Lung (tissue), 12 donors: ENCODE results near the gene FNDC5. TPM values are rescaled to one million over a fixed set of nuclear protein-coding genes. Genes with fewer than 3 reads are reported as not detected.

Experiments used
- ATAC-seq: fragments of 200-7000 bp; cut with Tn5 transposase; one replicate; pipeline ENCODE4 v1.9.1; 2020; ENCODE audit warnings: moderate number of reproducible peaks; ENCODE audit not compliant: insufficient read depth, low FRiP score
- DNase-seq, 3 donors: peaks; one replicate each; pipeline ENCODE4 v3.0.0-alpha.2; 2013 to 2017
- H3K27ac ChIP-seq, 2 donors: one replicate each; pipeline ENCODE4 v1.5.1; 2013; ENCODE audit warnings: mild to moderate bottlenecking in 2 of 2, moderate library complexity in 2 of 2, control low read depth in 1 of 2, inconsistent platforms in 1 of 2, low read depth in 1 of 2, low read length in 1 of 2
- H3K27me3 ChIP-seq, 3 donors: one replicate each; pipeline ENCODE4 v1.5.1; 2013; ENCODE audit warnings: low read length in 2 of 3; ENCODE audit not compliant: control insufficient read depth in 3 of 3, insufficient read depth in 3 of 3
- H3K36me3 ChIP-seq, 4 donors: one replicate each; pipeline ENCODE4 v1.5.1; 2013; ENCODE audit warnings: low read length in 4 of 4, mild to moderate bottlenecking in 1 of 4, moderate library complexity in 1 of 4; ENCODE audit not compliant: control insufficient read depth in 4 of 4, insufficient read depth in 4 of 4
- H3K4me1 ChIP-seq, 5 donors: one replicate each; pipeline ENCODE4 v1.5.1; 2013; ENCODE audit warnings: low read length in 5 of 5, mild to moderate bottlenecking in 2 of 5, moderate library complexity in 1 of 5; ENCODE audit not compliant: control insufficient read depth in 5 of 5, insufficient read depth in 5 of 5
- H3K4me3 ChIP-seq: one replicate; pipeline ENCODE4 v1.5.1; 2013; ENCODE audit warnings: mild to moderate bottlenecking, control low read depth, moderate library complexity
- H3K9ac ChIP-seq, 2 donors: one replicate each; pipeline ENCODE4 v1.5.1; 2013; ENCODE audit warnings: low read length in 2 of 2, control low read depth in 1 of 2; ENCODE audit not compliant: insufficient read depth in 1 of 2
- H3K9me3 ChIP-seq, 4 donors: one replicate each; pipeline ENCODE4 v1.5.1; 2013; ENCODE audit warnings: low read length in 3 of 4, mild to moderate bottlenecking in 1 of 4, moderate library complexity in 1 of 4; ENCODE audit not compliant: control insufficient read depth in 4 of 4, insufficient read depth in 3 of 4
- CTCF ChIP-seq: IDR thresholded peaks from 2 replicates; pipeline ENCODE4 v1.5.1; 2012; ENCODE audit warnings: mild to moderate bottlenecking; ENCODE audit errors: control extremely low read depth, extremely low read depth
- WGBS, 2 donors: extraction: QIAGEN DNeasy Blood & Tissue Kit; methylation state at CpG; one replicate each; pipeline ENCODE4 v1.1.7; 2013; 5-methylcytosine and 5-hydroxymethylcytosine counted together
- polyA plus RNA-seq, 2 donors: library from polyadenylated mRNA; stranded (reverse); fragments of 200-250 nt; gene quantifications; one replicate each; pipeline ENCODE4 v1.2.1, GENCODE V29; 2013
- total RNA-seq, 2 donors: library from RNA; depleted of rRNA in 1 of 2; stranded (reverse); fragments of >200 nt in 1 of 2; gene quantifications; one replicate each; pipeline ENCODE4 v1.2.1, GENCODE V29; 2014 to 2021
- donor health status: control.
- donor health status: control.
- donor health status: Bipolar disorder and iron deficiency.
- donor health status: healthy.
- donor health status: DM: yes; HTN: yes; CAD: no.

FNDC5 gene
- total and polyA plus RNA-seq, 4 donors, result 0.10 to 5.3 (median 0.25) TPM

- Histone ChIP-seq H3K9ac (no peak overlapping the region), H3K4me3 (no peak overlapping the region), H3K4me1 (peaks cover 0 to 12% (median 3%) of the 10 kb centered on the region in 5 donors), H3K36me3 (no peaks in the 10 kb centered on the region), H3K27me3 (peaks cover 6 to 26% (median 25%) of the 10 kb centered on the region in 3 donors), H3K9me3 (peaks cover 0 to 6% (median 0%) of the 10 kb centered on the region in 4 donors), H3K27ac (no peak overlapping the region)
- TF ChIP-seq CTCF, result no peak
- 85 to 88% methylated on average over 3 of the region's 3 CpGs for WGBS, 2 donors
- ATAC-seq (no peak), DNase-seq (no peak)
Observed at GRCh38 chr1:32889731-32890278, 19.1 kb upstream of the FNDC5 start.

DNA sequence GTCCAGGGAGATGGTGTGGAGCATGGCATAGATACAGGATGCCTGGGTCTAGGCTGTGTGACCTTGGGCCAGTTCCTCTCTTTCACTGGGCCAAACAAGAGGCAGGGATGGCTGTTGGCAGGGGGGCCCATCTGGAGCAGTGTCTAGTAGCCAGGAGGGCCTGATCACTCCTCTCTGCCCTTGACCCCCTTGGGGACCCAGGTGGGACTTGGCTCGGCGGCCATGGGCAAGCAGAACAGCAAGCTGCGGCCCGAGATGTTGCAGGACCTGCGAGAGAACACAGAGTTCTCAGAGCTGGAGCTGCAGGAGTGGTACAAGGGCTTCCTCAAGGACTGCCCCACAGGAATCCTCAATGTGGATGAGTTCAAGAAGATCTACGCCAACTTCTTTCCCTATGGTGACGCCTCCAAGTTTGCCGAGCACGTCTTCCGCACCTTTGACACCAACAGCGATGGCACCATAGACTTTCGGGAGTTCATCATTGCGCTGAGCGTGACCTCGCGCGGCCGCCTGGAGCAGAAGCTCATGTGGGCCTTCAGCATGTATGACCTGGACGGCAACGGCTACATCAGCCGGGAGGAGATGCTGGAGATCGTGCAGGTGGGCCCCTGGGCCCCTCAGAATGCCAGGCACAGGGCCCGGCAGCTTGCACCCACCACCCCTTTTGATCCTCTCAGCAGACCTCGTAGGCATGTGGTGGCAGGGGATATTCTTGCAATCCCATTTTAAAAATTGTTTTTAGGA lies 18.1 kb upstream of the FNDC5 start:
- Histone ChIP-seq H3K36me3 (no peaks in the 10 kb centered on the region), H3K27me3 (peaks cover 3 to 32% (median 26%) of the 10 kb centered on the region in 3 donors), H3K9ac (no peak overlapping the region), H3K4me1 (peaks cover 0 to 8% (median 3%) of the 10 kb centered on the region in 5 donors), H3K27ac (no peak overlapping the region), H3K9me3 (peaks cover 0 to 6% (median 0%) of the 10 kb centered on the region in 4 donors), H3K4me3 (no peak overlapping the region)
- WGBS, 2 donors, result 90 to 94% methylated on average over 24 of the region's 24 CpGs
- DNase-seq, result no peak
- no peak for TF ChIP-seq CTCF
- no peak for ATAC-seq

GRCh38 chr1:32888134-32888533 lies 17.4 kb upstream of the FNDC5 start:
- ATAC-seq (no peak), DNase-seq (no peak)
- WGBS, 2 donors, result 79 to 81% methylated on average over 3 of the region's 3 CpGs
- Histone ChIP-seq H3K9ac (no peak overlapping the region), H3K27me3 (peaks cover 3 to 37% (median 26%) of the 10 kb centered on the region in 3 donors), H3K4me1 (peaks cover 0 to 8% (median 0%) of the 10 kb centered on the region in 5 donors), H3K4me3 (no peak overlapping the region), H3K36me3 (no peaks in the 10 kb centered on the region), H3K9me3 (peaks cover 0 to 6% (median 0%) of the 10 kb centered on the region in 4 donors), H3K27ac (no peak overlapping the region)
- no peak for TF ChIP-seq CTCF
